Endodermal cell (in vitro differentiated cells): Measurements from ENCODE around the gene SOX15. TPM values are rescaled to one million over a fixed set of nuclear protein-coding genes. Genes with fewer than 3 reads are reported as not detected.
A peak's percentile ranks its signal among the peaks of the same experiment; 100 is the strongest.

Experiments
- DNase-seq: peaks from one replicate; pipeline ENCODE4 v3.0.0-alpha.2; 2017
- H3K27ac ChIP-seq: 2 replicates; pipeline ENCODE4 v1.5.1; 2013; ENCODE audit warnings: mild to moderate bottlenecking, low read depth, low read length, moderate library complexity
- H3K27me3 ChIP-seq: 2 replicates; pipeline ENCODE4 v1.6.1; 2013; ENCODE audit warnings: mild to moderate bottlenecking, low read length, moderate library complexity; ENCODE audit not compliant: insufficient read depth, control insufficient read depth, poor library complexity, severe bottlenecking
- H3K36me3 ChIP-seq: 2 replicates; pipeline ENCODE4 v1.7.0; 2013; ENCODE audit warnings: mild to moderate bottlenecking, low read length, moderate library complexity; ENCODE audit not compliant: control insufficient read depth, insufficient read depth
- H3K4me1 ChIP-seq: one replicate; pipeline ENCODE4 v1.7.0; 2013; ENCODE audit warnings: low read length; ENCODE audit not compliant: control insufficient read depth, insufficient read depth
- H3K4me3 ChIP-seq: 2 replicates; pipeline ENCODE4 v1.5.1; 2013; ENCODE audit warnings: mild to moderate bottlenecking, low read length, moderate library complexity
- H3K9ac ChIP-seq: 2 replicates; pipeline ENCODE4 v1.6.1; 2013; ENCODE audit warnings: mild to moderate bottlenecking, low read length, moderate library complexity; ENCODE audit not compliant: poor library complexity, severe bottlenecking; ENCODE audit errors: extremely low read depth
- H3K9me3 ChIP-seq: 2 replicates; pipeline ENCODE4 v1.6.1; 2013; ENCODE audit warnings: mild to moderate bottlenecking, low read length, moderate library complexity; ENCODE audit not compliant: control insufficient read depth
- H3K27ac Mint-ChIP-seq: 2 replicates; pipeline ENCODE4 v1.8.0; 2020; ENCODE audit warnings: mixed read lengths
- H3K27me3 Mint-ChIP-seq: 2 replicates; pipeline ENCODE4 v1.8.0; 2021; ENCODE audit warnings: mild to moderate bottlenecking, mixed read lengths; ENCODE audit not compliant: insufficient read depth
- H3K36me3 Mint-ChIP-seq: 2 replicates; pipeline ENCODE4 v1.8.0; 2020; ENCODE audit warnings: low read depth, mixed read lengths
- H3K4me1 Mint-ChIP-seq: 2 replicates; pipeline ENCODE4 v1.8.0; 2020; ENCODE audit warnings: mixed read lengths
- H3K4me3 Mint-ChIP-seq: 2 replicates; pipeline ENCODE4 v1.8.0; 2020; ENCODE audit warnings: mild to moderate bottlenecking, moderate library complexity, mixed read lengths
- H3K9me3 Mint-ChIP-seq: 2 replicates; pipeline ENCODE4 v1.8.0; 2020; ENCODE audit warnings: mild to moderate bottlenecking, mixed read lengths
- WGBS, 2 experiments: methylation state at CpG; one replicate each; pipeline versions ENCODE4 v1.1.5 to v1.1.7; 2013; ENCODE audit warnings: missing lambda C conversion rate in 2 of 2, mixed read lengths in 1 of 2; ENCODE audit not compliant: insufficient coverage in 1 of 2, insufficient read length in 1 of 2; 5-methylcytosine and 5-hydroxymethylcytosine counted together
- total RNA-seq, 2 donors: library from RNA; stranded (reverse); fragmentation: NEBNext Ultra II Directional in 1 of 2; extraction: Animal tissue kit (Norgen Biotek cat#: 25700) in 1 of 2; gene quantifications; 2 replicates in 1 of 2; 3 replicates in 1 of 2; pipeline ENCODE4 v1.2.1, GENCODE V29; 2021
- TF ChIP-seq, protein P1 (sequence below): fragments of 200-600 bp; sonication (generic); conservative IDR thresholded peaks from 2 replicates; pipeline ENCODE4 v1.5.0; 2021; ENCODE audit warnings: antibody characterized with exemption, mild to moderate bottlenecking

SOX15 gene
- total RNA-seq, 2 donors from 2014 or later = 6.4 to 7.3 TPM

DNA sequence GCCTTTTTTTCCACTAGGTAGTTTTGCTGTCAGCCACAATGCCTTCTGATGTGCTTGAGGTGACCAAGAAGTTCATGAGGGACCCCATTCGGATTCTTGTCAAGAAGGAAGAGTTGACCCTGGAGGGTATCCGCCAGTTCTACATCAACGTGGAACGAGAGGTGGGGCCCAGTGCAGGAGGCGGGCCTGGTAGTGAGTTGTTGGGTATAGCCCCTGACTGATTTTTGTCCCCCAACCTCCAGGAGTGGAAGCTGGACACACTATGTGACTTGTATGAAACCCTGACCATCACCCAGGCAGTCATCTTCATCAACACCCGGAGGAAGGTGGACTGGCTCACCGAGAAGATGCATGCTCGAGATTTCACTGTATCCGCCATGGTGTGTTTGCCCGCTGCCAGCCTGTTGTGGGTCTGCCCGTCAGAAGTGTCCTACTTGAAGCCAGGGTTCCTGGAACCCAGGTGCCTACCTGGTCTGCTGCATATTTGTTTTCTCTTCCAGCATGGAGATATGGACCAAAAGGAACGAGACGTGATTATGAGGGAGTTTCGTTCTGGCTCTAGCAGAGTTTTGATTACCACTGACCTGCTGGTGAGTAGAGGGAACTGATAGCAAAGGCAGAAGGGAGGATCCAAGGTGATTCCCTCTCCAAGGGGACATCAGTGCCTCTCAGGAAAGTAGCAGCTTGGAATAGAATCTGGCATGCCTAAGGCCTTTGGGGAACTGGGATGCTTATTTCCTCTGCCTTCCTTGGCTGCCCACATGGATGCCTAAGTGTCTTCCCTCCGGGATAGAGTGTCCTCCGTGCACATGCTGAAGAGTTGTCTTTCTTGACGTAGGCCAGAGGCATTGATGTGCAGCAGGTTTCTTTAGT lies 12.3 kb downstream of the SOX15 start:
- Histone ChIP-seq H3K9me3 (no peaks in the 10 kb centered on the region), H3K4me1 (no peaks in the 10 kb centered on the region), H3K36me3 (peaks cover 60% of the 10 kb centered on the region), H3K27me3 (no peaks in the 10 kb centered on the region), H3K9ac (no peak overlapping the region), H3K4me3 (no peak overlapping the region), H3K27ac (no peak overlapping the region)
- Mint-ChIP-seq H3K27me3 (no peaks in the 10 kb centered on the region), H3K36me3 (peaks cover 62% of the 10 kb centered on the region), H3K9me3 (peaks cover 2% of the 10 kb centered on the region), H3K4me1 (peaks cover 30% of the 10 kb centered on the region), H3K4me3 (no peak overlapping the region), H3K27ac (peak overlapping the region; percentile 82)
- DNase-seq = peak; percentile 58
- WGBS, 2 experiments = 96% methylated on average over 14 to 17 of the region's 17 CpGs
- TF ChIP-seq, protein P1, sequence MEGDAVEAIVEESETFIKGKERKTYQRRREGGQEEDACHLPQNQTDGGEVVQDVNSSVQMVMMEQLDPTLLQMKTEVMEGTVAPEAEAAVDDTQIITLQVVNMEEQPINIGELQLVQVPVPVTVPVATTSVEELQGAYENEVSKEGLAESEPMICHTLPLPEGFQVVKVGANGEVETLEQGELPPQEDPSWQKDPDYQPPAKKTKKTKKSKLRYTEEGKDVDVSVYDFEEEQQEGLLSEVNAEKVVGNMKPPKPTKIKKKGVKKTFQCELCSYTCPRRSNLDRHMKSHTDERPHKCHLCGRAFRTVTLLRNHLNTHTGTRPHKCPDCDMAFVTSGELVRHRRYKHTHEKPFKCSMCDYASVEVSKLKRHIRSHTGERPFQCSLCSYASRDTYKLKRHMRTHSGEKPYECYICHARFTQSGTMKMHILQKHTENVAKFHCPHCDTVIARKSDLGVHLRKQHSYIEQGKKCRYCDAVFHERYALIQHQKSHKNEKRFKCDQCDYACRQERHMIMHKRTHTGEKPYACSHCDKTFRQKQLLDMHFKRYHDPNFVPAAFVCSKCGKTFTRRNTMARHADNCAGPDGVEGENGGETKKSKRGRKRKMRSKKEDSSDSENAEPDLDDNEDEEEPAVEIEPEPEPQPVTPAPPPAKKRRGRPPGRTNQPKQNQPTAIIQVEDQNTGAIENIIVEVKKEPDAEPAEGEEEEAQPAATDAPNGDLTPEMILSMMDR = no peak

- peak overlapping the region; percentile 18 for H3K27ac ChIP-seq
These were observed 13.4 kb downstream of the SOX15 start for GRCh38 chr17:7576432-7576937.

DNA sequence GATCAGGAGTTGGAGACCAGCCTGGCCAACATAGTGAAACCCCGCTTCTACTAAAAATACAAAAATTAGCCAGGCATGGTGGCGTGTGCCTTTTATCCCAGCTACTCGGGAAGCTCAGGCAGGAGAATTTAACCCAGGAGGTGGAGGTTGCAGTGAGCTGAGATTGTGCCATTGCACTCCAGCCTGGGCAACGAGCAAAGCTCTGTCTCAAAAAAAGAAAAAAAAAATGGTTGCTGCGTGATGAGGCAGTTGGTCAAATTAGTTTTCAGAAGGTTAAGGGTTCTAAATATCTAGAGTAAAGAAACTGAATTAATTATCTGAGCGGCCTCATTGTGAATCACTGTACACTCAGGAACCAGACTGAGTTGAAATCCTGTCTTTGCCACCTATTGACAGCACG lies 13.9 kb downstream of the SOX15 start:
- Mint-ChIP-seq H3K27ac (peak overlapping the region; percentile 82), H3K4me3 (peak overlapping the region; percentile 97), H3K4me1 (peaks cover 32% of the 10 kb centered on the region), H3K36me3 (peaks cover 63% of the 10 kb centered on the region), H3K9me3 (peaks cover 2% of the 10 kb centered on the region), H3K27me3 (no peaks in the 10 kb centered on the region)
- 91% methylated on average over 7 of the region's 7 CpGs for WGBS, 2 experiments
- Histone ChIP-seq H3K36me3 (peaks cover 61% of the 10 kb centered on the region), H3K4me3 (peak overlapping the region; percentile 99), H3K9ac (no peak overlapping the region), H3K4me1 (peaks cover 4% of the 10 kb centered on the region), H3K27ac (no peak overlapping the region), H3K27me3 (no peaks in the 10 kb centered on the region), H3K9me3 (no peaks in the 10 kb centered on the region)
- TF ChIP-seq, protein P1 = no peak
- peak; percentile 30 for DNase-seq

More at GRCh38 chr17:7576432-7576937, 13.4 kb downstream of the SOX15 start:
- Histone ChIP-seq H3K9ac (no peak overlapping the region), H3K9me3 (no peaks in the 10 kb centered on the region), H3K4me3 (peak overlapping the region; percentile 99), H3K4me1 (no peaks in the 10 kb centered on the region), H3K27me3 (no peaks in the 10 kb centered on the region), H3K36me3 (peaks cover 57% of the 10 kb centered on the region)
- 92 to 94% methylated on average over 12 to 14 of the region's 14 CpGs for WGBS, 2 experiments
- peaks cover 2% of the 10 kb centered on the region for H3K9me3 Mint-ChIP-seq
- peak overlapping the region; percentile 97 for H3K4me3 Mint-ChIP-seq
- TF ChIP-seq, protein P1 = no peak
- DNase-seq = peak; percentile 51
- peak overlapping the region; percentile 82 for H3K27ac Mint-ChIP-seq
- peaks cover 31% of the 10 kb centered on the region for H3K4me1 Mint-ChIP-seq
- H3K36me3 Mint-ChIP-seq = peaks cover 58% of the 10 kb centered on the region
- H3K27me3 Mint-ChIP-seq = no peaks in the 10 kb centered on the region
